DMS53 treated with DMSO at 0.1 percent for 48 hours (cell line): ENCODE data around the gene R3HDM2.

ENCODE experiments used
- DNase-seq: peaks from one replicate; lab custom pipeline; 2025; ENCODE audit not compliant: unreplicated experiment; lab: John Stamatoyannopoulos, UW

The R3HDM2 gene

DNA sequence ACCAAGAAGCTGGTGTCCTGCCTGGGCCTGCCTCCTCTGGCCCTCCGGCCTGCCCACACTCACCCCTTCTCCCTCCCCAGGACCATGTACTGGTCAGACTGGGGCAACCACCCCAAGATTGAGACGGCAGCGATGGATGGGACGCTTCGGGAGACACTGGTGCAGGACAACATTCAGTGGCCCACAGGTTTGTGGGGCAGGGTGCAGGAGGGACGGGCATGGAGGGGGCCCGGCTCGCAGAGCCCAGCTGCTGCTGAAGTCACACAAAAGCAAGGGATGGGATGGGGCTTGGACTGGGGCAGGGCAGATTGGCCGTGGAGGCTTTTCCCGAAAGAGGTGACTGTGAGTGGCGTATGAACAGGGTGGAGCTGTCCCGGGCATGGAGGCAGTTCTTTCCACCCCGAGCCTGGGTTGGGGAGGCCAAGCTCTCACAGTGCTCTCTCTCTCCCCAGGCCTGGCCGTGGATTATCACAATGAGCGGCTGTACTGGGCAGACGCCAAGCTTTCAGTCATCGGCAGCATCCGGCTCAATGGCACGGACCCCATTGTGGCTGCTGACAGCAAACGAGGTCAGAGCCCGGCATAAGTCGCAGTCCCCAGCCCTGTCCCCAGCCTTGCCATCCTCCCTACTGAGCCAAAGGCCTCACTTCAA lies 222.1 kb downstream of the R3HDM2 start:
- DNase-seq = no peak

DNA sequence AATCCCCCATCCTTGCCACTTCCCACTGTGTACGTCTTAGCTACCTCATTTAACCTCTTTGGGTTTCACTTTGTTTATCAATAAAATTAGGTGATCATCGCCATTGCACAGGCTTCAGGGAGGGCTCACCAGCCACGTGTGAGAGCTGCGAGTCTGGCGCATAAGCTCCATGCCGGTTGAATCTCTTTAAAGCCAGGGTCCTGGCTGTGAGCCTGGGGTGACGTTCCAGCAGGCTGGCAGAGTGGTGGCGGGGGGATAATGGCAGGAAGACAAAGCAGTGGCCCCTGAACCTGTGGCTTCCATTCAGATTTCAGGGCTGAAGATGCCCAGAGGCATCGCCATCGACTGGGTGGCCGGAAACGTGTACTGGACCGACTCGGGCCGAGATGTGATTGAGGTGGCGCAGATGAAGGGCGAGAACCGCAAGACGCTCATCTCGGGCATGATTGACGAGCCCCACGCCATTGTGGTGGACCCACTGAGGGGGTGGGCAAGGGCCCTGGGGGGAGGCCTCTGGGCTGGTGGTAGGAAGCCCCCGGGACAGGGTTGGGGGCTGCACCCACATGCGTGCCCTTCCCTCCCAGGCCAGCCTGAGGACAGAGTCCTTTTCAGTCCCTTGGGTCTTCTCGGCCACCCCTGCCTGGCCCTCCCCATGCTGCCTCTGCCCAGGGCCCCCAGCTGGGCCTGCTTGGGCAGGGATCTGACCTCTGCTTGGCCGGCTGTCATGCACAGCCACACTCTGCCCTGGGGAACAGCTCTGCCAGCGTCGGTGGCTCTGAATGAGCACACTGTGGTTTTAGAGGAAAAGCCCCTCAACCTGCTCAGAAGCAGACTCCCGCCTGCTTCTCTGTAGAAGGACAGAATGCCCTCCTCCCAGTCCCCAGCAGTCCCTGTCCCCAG lies 222.9 kb downstream of the R3HDM2 start:
- no peak for DNase-seq

DNA sequence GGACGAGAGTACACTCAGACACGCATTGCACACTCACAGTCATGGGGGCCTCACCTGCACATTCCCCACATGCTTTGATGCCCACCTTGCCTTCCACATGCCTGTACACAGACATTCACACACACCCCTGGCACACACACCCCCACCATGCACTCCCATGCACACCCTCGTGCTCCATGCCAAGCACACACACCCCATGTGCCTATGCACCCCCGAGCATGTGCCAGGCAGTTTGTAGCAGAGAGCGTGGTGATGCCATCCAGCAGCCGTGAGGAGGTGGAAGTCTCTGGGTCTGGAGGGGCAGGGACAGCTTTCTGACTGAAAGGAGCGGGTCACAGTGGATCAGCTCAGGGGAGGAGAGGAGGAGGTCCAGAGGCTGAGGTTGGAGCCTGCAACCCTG lies 224.9 kb downstream of the R3HDM2 start:
- no peak for DNase-seq

DNA sequence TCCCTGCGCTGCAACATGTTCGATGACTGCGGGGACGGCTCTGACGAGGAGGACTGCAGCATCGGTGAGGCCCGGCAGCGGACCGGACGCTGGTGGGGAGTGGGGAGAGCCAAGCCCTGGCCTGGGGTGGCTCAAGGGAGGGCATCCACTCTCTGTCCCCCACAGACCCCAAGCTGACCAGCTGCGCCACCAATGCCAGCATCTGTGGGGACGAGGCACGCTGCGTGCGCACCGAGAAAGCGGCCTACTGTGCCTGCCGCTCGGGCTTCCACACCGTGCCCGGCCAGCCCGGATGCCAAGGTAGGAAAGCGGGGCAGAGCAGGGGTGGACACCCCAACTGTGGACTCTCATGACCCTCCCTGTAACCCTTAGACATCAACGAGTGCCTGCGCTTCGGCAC lies 225.7 kb downstream of the R3HDM2 start:
- DNase-seq = no peak

DNA sequence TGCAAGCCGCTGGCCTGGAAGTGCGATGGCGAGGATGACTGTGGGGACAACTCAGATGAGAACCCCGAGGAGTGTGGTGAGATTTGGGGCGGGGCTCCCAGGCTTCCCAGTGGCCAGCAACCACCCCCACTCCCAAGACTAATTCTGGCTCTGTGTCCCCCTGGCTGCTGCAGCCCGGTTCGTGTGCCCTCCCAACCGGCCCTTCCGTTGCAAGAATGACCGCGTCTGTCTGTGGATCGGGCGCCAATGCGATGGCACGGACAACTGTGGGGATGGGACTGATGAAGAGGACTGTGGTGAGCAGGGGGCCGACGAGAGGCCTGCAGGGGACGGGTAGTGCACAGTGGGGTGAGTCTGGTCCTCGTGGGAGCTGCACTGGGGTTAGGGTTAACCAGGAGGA lies 226.4 kb downstream of the R3HDM2 start:
- no peak for DNase-seq

DNA sequence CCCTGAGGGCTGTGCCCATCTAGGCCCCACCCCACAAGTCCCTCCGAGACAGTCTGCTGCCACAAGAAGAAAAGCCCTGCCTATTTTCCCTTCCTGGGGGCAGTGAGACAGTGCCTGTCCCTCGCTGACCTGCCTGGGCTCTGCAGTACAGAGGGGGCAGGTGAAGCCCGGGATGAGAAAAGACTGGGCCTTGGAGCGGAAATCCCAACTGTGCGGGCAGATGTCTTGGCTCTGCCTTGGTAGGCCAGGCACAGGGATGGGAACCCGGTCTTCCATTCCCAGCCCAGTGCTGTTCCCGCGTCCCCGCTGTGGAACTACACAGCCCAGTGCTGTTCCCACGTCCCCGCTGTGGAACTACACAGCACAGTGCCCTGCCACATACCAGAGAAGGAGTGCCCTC lies 227.1 kb downstream of the R3HDM2 start:
- DNase-seq = no peak
